ENCODE measurements around the gene ZNRF4. TPM values are rescaled to one million over a fixed set of nuclear protein-coding genes. Genes with fewer than 3 reads are reported as not detected.
"Not testable (repeated sequence)": the region's sequence is repeated elsewhere in the genome, so short reads cannot be mapped to it uniquely, and the experiment has no call there.

The ZNRF4 gene
- not detected in 2 replicates for polyA plus RNA-seq (2013)

GRCh38 chr19:5455367-5456129 is at the start of gene ZNRF4:
Gene ZNRF4 (plus strand): TSS chr19:5455417. CDS start chr19:5455492, 75 bp downstream.
- Histone ChIP-seq H3K9me3 (ENCODE audit: insufficient read depth, low read depth, low read length) (peaks cover 3% of the 10 kb centered on the region), H4K8ac (ENCODE audit: low read depth, low read length) (no peak within 1 kb of the TSS), H3K36me3 (ENCODE audit: control insufficient read depth in 1 of 2, insufficient read depth in 2 of 2, low read length in 2 of 2) (no peaks in the 10 kb centered on the region), H3K4me1 (ENCODE audit: control insufficient read depth in 1 of 2, insufficient read depth in 2 of 2, low read length in 2 of 2) (no peaks in the 10 kb centered on the region), H3K27ac (ENCODE audit: low read depth, low read length) (no peak within 1 kb of the TSS), H2AFZ (ENCODE audit: insufficient read depth, low read length, poor library complexity) (no peak within 1 kb of the TSS), H4K12ac (ENCODE audit: low read depth, low read length) (no peak within 1 kb of the TSS), H3K79me2 (ENCODE audit: control insufficient read depth, insufficient read depth, low read length, poor library complexity) (no peaks in the 10 kb centered on the region), H3K18ac (ENCODE audit: low read length) (no peak within 1 kb of the TSS), H3K9ac (ENCODE audit: low read length) (no peak within 1 kb of the TSS), H3K14ac (ENCODE audit: low read length) (no peak within 1 kb of the TSS), H3K4me2 (ENCODE audit: low read length) (no peak within 1 kb of the TSS), H4K91ac (ENCODE audit: low read depth, low read length) (no peak within 1 kb of the TSS), H3K4ac (ENCODE audit: low read depth, low read length) (no peak within 1 kb of the TSS), H2BK120ac (ENCODE audit: insufficient read depth, low read length, poor library complexity) (no peak within 1 kb of the TSS), H2BK12ac (ENCODE audit: low read length) (no peak within 1 kb of the TSS), H3K23ac (ENCODE audit: low read length) (no peak within 1 kb of the TSS), H3K4me3 (ENCODE audit: low read depth, low read length) (no peak within 1 kb of the TSS), H3K27me3 (ENCODE audit: insufficient read depth, low read length) (no peaks in the 10 kb centered on the region), H3K79me1 (ENCODE audit: low read length) (no peaks in the 10 kb centered on the region), H2BK5ac (ENCODE audit: low read depth, low read length, poor library complexity) (no peak within 1 kb of the TSS), H2AK5ac (ENCODE audit: low read length) (no peak within 1 kb of the TSS)
- DNase-seq: no peak
- no CpG with 5 or more reads among the region's 62 CpGs for WGBS (ENCODE audit: extremely low coverage, insufficient coverage, insufficient read length)

- H3K79me1 ChIP-seq (ENCODE audit: low read length); DNase-seq: not testable (repeated sequence)
Measured at GRCh38 chr19:5406198-5406597, 49.0 kb upstream of the ZNRF4 start.

GRCh38 chr19:5406816-5407215 is 48.4 kb upstream of the ZNRF4 start:
- Histone ChIP-seq H3K18ac (ENCODE audit: low read length) (no peak overlapping the region), H2BK12ac (ENCODE audit: low read length) (no peak overlapping the region), H3K14ac (ENCODE audit: low read length) (no peak overlapping the region), H3K27me3 (ENCODE audit: insufficient read depth, low read length) (no peaks in the 10 kb centered on the region), H3K79me1 (ENCODE audit: low read length) (no peaks in the 10 kb centered on the region), H2BK5ac (ENCODE audit: low read depth, low read length, poor library complexity) (no peak overlapping the region), H3K36me3 (ENCODE audit: control insufficient read depth in 1 of 2, insufficient read depth in 2 of 2, low read length in 2 of 2) (no peaks in the 10 kb centered on the region), H2AFZ (ENCODE audit: insufficient read depth, low read length, poor library complexity) (no peak overlapping the region), H3K4me1 (ENCODE audit: control insufficient read depth in 1 of 2, insufficient read depth in 2 of 2, low read length in 2 of 2) (no peaks in the 10 kb centered on the region), H3K9me3 (ENCODE audit: insufficient read depth, low read depth, low read length) (peaks cover 4% of the 10 kb centered on the region), H2BK120ac (ENCODE audit: insufficient read depth, low read length, poor library complexity) (no peak overlapping the region), H3K4me3 (ENCODE audit: low read depth, low read length) (no peak overlapping the region), H3K27ac (ENCODE audit: low read depth, low read length) (no peak overlapping the region), H3K23ac (ENCODE audit: low read length) (no peak overlapping the region), H3K79me2 (ENCODE audit: control insufficient read depth, insufficient read depth, low read length, poor library complexity) (no peaks in the 10 kb centered on the region), H4K91ac (ENCODE audit: low read depth, low read length) (no peak overlapping the region), H3K9ac (ENCODE audit: low read length) (peak overlapping the region; percentile 32), H3K4ac (ENCODE audit: low read depth, low read length) (no peak overlapping the region), H3K4me2 (ENCODE audit: low read length) (no peak overlapping the region), H4K12ac (ENCODE audit: low read depth, low read length) (no peak overlapping the region), H4K8ac (ENCODE audit: low read depth, low read length) (no peak overlapping the region), H2AK5ac (ENCODE audit: low read length) (no peak overlapping the region)
- WGBS (ENCODE audit: extremely low coverage, insufficient coverage, insufficient read length): no CpG with 5 or more reads among the region's 7 CpGs
- DNase-seq: no peak

More at GRCh38 chr19:5406198-5406597, 49.0 kb upstream of the ZNRF4 start:
- H2BK12ac ChIP-seq (ENCODE audit: low read length); H2AK5ac ChIP-seq (ENCODE audit: low read length); H2BK5ac ChIP-seq (ENCODE audit: low read depth, low read length, poor library complexity); H2AFZ ChIP-seq (ENCODE audit: insufficient read depth, low read length, poor library complexity); H3K4me3 ChIP-seq (ENCODE audit: low read depth, low read length); H3K27me3 ChIP-seq (ENCODE audit: insufficient read depth, low read length); H3K14ac ChIP-seq (ENCODE audit: low read length); H4K91ac ChIP-seq (ENCODE audit: low read depth, low read length); H3K36me3 ChIP-seq (ENCODE audit: control insufficient read depth in 1 of 2, insufficient read depth in 2 of 2, low read length in 2 of 2); H3K9me3 ChIP-seq (ENCODE audit: insufficient read depth, low read depth, low read length); H2BK120ac ChIP-seq (ENCODE audit: insufficient read depth, low read length, poor library complexity); H3K23ac ChIP-seq (ENCODE audit: low read length); H3K18ac ChIP-seq (ENCODE audit: low read length); H4K8ac ChIP-seq (ENCODE audit: low read depth, low read length); H3K4me2 ChIP-seq (ENCODE audit: low read length); H3K4ac ChIP-seq (ENCODE audit: low read depth, low read length); H3K4me1 ChIP-seq (ENCODE audit: control insufficient read depth in 1 of 2, insufficient read depth in 2 of 2, low read length in 2 of 2); H3K9ac ChIP-seq (ENCODE audit: low read length); H4K12ac ChIP-seq (ENCODE audit: low read depth, low read length); H3K27ac ChIP-seq (ENCODE audit: low read depth, low read length); H3K79me2 ChIP-seq (ENCODE audit: control insufficient read depth, insufficient read depth, low read length, poor library complexity): not testable (repeated sequence)
- WGBS (ENCODE audit: extremely low coverage, insufficient coverage, insufficient read length): no CpG with 5 or more reads among the region's 6 CpGs

- Histone ChIP-seq H3K9me3 (ENCODE audit: insufficient read depth, low read depth, low read length) (peaks cover 4% of the 10 kb centered on the region), H3K4me2 (ENCODE audit: low read length) (no peak overlapping the region), H2BK5ac (ENCODE audit: low read depth, low read length, poor library complexity) (no peak overlapping the region), H4K8ac (ENCODE audit: low read depth, low read length) (no peak overlapping the region), H4K91ac (ENCODE audit: low read depth, low read length) (no peak overlapping the region), H4K12ac (ENCODE audit: low read depth, low read length) (no peak overlapping the region), H2AK5ac (ENCODE audit: low read length) (no peak overlapping the region), H3K79me2 (ENCODE audit: control insufficient read depth, insufficient read depth, low read length, poor library complexity) (no peaks in the 10 kb centered on the region), H3K14ac (ENCODE audit: low read length) (no peak overlapping the region), H2BK120ac (ENCODE audit: insufficient read depth, low read length, poor library complexity) (no peak overlapping the region), H2BK12ac (ENCODE audit: low read length) (no peak overlapping the region), H3K18ac (ENCODE audit: low read length) (no peak overlapping the region), H3K4me3 (ENCODE audit: low read depth, low read length) (no peak overlapping the region), H3K36me3 (ENCODE audit: control insufficient read depth in 1 of 2, insufficient read depth in 2 of 2, low read length in 2 of 2) (no peaks in the 10 kb centered on the region), H3K9ac (ENCODE audit: low read length) (no peak overlapping the region), H2AFZ (ENCODE audit: insufficient read depth, low read length, poor library complexity) (no peak overlapping the region), H3K27me3 (ENCODE audit: insufficient read depth, low read length) (no peaks in the 10 kb centered on the region), H3K4ac (ENCODE audit: low read depth, low read length) (no peak overlapping the region), H3K23ac (ENCODE audit: low read length) (no peak overlapping the region), H3K27ac (ENCODE audit: low read depth, low read length) (no peak overlapping the region), H3K4me1 (ENCODE audit: control insufficient read depth in 1 of 2, insufficient read depth in 2 of 2, low read length in 2 of 2) (no peaks in the 10 kb centered on the region), H3K79me1 (ENCODE audit: low read length) (no peaks in the 10 kb centered on the region)
- no CpG with 5 or more reads among the region's 4 CpGs for WGBS (ENCODE audit: extremely low coverage, insufficient coverage, insufficient read length)
- DNase-seq: peak in 1 of 2 donors; percentile 60
Measured at GRCh38 chr19:5407356-5407755, 47.9 kb upstream of the ZNRF4 start.
